Measurements from ENCODE around the gene RGL2.

RGL2 gene

GRCh38 chr6:33252759-33253158, 46.0 kb downstream of the RGL2 start:
- H3K4me3 ChIP-seq (ENCODE audit: low read depth, low read length): no peak overlapping the region
- no peak for TF ChIP-seq CTCF (IDR thresholded peaks at IDR 0.05; ENCODE audit: control insufficient read depth, extremely low read depth, insufficient read depth)
- DNase-seq (ENCODE audit: low read depth): no peak

- no peak overlapping the region for H3K4me3 ChIP-seq (ENCODE audit: low read depth, low read length)
- no peak for TF ChIP-seq CTCF (IDR thresholded peaks at IDR 0.05; ENCODE audit: control insufficient read depth, extremely low read depth, insufficient read depth)
- no peak for DNase-seq (ENCODE audit: low read depth)
These were observed 47.2 kb downstream of the RGL2 start for GRCh38 chr6:33251395-33252012.

- TF ChIP-seq CTCF (IDR thresholded peaks at IDR 0.05; ENCODE audit: control insufficient read depth, extremely low read depth, insufficient read depth): no peak
- peak overlapping the region; percentile 56; the same call in 1 of the 2 replicates for H3K4me3 ChIP-seq (ENCODE audit: low read depth, low read length)
- DNase-seq (ENCODE audit: low read depth): no peak
These were observed 48.0 kb downstream of the RGL2 start for GRCh38 chr6:33250731-33251130.

- peak overlapping the region; percentile 56 for H3K4me3 ChIP-seq (ENCODE audit: low read depth, low read length)
- TF ChIP-seq CTCF (IDR thresholded peaks at IDR 0.05; ENCODE audit: control insufficient read depth, extremely low read depth, insufficient read depth): no peak
- DNase-seq (ENCODE audit: low read depth): no peak
These were observed 48.8 kb downstream of the RGL2 start for GRCh38 chr6:33249732-33250630.

GRCh38 chr6:33248932-33249731, 49.6 kb downstream of the RGL2 start:
- peak; percentile 99 for DNase-seq (ENCODE audit: low read depth)
- TF ChIP-seq CTCF (IDR thresholded peaks at IDR 0.05; ENCODE audit: control insufficient read depth, extremely low read depth, insufficient read depth): no peak
- H3K4me3 ChIP-seq (ENCODE audit: low read depth, low read length): peak overlapping the region; percentile 56

- no peak for DNase-seq (ENCODE audit: low read depth)
- H3K4me3 ChIP-seq (ENCODE audit: low read depth, low read length): peak overlapping the region; percentile 56
- no peak for TF ChIP-seq CTCF (IDR thresholded peaks at IDR 0.05; ENCODE audit: control insufficient read depth, extremely low read depth, insufficient read depth)
These were observed 50.2 kb downstream of the RGL2 start for GRCh38 chr6:33248643-33248931.

All from LNCaP clone FGC (cell line).